GM21825 (cell line): Measurements from ENCODE around the gene OPCML.

ENCODE experiments used
- ATAC-seq: cut with Tn5 transposase; IDR thresholded peaks from one replicate; pipeline ENCODE4 v1.9.1; 2021; ENCODE audit warnings: mild to moderate bottlenecking, moderate library complexity; ENCODE audit not compliant: unreplicated experiment

OPCML gene

GRCh38 chr11:132779497-132779896 lies 752.8 kb downstream of the OPCML start:
- no peak for ATAC-seq

DNA sequence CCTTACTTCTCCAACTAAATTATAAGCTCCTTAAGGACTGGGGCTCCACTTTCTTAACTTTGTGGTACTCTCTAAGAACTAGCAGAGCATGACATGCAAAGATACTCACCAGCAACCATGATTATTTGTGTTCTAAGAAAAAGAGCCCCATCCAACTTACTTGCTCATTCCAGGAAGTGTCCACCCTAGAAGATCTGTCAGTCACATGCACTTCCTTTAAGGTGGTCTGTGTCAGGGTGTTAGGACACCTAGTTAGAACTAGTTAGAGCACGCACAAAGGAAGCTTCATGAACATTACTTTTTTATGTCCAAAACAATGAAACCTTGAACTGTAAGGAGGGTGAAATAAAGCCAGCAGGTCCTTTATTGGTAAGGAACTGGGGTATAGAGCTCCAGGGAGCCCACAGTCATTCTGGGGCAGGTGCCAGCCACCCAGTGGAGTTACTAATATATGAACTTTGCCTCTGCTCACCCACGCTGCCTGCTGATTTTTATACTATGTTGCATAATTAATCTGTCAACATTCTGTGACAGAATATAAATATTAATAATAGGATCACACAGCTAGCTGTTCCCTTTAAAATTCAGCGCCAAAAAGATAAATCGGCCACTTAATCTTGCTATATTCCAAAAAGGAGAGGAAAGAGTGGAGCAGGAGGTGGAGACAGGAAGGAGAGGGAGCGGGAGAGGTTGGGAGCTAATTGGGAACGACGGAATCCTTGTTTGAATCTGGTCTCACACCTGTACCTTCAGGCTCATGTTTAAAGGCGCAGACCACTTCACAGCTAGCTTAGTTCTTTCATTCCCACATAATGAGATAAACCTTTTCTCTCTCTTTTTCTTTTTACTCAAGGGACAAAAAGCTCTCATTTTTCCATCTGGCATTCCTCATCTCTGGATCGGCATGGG lies 755.0 kb downstream of the OPCML start:
- no peak for ATAC-seq

- no peak for ATAC-seq
Measured at GRCh38 chr11:132773751-132774150, 758.5 kb downstream of the OPCML start.

DNA sequence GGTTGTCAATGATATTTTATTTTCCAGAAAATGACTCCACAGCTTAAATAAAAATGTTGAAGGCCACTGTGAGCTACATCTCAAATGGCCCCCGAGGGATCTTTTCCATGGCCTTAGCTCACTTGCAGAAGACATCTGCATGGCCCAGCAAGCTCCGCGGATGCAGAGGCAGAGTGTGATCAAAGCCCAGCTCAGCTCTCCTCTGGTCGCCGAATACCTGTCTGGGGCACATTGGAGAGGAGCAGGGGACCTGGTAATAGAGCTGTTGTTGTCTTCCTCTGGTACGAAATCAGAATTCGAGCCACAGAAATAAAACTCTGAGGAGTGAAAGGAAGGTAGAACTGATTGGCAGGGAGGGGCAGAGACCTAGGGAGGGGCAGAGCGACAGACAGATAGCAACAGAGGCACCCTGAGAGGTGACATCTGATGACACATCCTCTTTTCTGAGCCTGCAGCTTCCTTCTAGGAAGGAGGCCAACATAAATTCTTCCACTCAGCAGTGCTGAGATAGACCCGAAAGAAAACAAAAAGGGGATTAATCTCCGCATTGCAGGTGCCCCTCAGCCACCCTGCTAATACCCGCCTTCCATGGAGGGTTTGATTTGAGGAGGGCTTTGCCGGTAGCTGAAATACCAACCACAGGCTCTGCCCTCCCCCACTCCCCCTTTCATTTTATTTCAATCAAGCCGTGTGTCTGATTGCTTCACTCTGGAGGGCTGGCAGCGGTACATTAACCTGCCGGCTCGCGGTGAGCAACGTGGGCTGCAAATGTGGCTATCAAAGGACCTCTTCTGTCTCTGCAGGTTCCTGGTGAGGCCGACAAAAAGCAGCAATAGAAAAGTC lies 759.4 kb downstream of the OPCML start:
- ATAC-seq = no peak

GRCh38 chr11:132771746-132772145 lies 760.6 kb downstream of the OPCML start:
- ATAC-seq = no peak

DNA sequence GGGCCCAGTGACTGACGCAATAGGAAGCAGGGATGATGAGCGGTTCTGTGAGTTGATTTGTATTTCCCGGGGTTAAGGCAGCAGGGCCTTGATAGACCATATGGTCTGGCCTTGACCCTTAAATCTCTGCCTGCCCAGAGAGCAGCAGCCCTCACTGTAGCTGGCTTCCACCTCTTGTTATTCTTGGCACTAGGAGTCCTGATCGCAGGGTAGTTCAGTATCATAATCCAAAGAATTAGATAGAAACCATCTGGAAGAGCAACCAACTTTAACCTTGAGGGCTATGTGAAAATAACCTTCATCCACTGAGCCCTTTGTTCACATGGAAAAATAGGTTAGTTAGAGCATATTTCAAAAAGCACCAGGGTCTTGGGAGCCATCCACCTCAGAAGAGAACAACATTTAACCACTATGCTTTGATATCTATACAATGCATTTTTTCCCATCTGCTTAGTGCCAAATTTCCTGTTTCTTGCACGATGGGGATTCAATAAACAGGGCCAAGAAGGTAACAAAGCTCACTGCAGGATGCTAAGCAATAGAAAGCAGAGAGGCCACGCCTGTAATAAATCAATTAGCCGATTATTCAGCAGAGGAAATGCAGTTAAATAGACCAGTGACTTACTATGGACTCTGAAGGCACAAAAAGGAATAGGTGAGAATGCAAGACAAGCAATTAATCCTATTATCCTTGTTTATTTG lies 761.3 kb downstream of the OPCML start:
- no peak for ATAC-seq

DNA sequence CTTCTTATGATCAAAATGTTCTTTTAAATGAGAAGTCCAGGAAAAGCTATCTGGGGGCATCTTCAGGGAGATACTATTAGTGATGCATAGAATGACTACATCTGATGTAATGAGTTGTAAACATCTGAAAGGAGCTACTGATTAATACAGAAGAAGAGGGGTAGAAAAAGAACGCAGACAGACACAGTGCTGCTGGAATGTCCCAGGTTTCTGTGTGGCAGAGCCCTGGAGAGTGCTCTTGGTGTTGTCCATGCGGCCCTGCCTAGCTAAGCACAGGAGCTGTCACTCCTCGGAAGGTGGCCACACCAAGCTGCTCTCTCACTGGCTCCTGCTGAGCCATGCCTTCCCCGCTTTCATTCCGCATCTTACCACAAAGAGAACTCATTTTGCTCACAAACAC lies 768.8 kb downstream of the OPCML start:
- ATAC-seq = no peak

- no peak for ATAC-seq
Measured at GRCh38 chr11:132755934-132756333, 776.4 kb downstream of the OPCML start.

GRCh38 chr11:132751516-132752250 lies 780.6 kb downstream of the OPCML start:
- no peak for ATAC-seq

DNA sequence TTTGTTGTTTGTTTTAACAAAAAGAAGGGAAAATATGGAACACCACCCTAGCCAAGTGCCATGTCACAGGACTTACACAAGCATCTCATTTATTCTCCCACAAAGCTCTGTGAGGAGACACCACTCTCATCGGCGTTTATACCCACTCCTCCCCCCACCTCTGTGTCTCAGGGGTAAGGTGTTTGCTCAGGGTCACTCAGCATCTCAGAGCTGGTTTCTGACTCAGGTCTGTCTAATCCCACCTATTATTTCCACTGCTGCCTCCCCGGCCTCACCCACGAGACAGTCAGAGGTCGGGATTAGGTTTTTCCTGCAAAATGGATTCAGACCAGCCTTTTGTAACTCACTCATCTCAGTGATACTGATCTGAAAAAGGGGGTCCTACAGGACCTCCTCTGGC lies 786.0 kb downstream of the OPCML start:
- ATAC-seq = no peak

DNA sequence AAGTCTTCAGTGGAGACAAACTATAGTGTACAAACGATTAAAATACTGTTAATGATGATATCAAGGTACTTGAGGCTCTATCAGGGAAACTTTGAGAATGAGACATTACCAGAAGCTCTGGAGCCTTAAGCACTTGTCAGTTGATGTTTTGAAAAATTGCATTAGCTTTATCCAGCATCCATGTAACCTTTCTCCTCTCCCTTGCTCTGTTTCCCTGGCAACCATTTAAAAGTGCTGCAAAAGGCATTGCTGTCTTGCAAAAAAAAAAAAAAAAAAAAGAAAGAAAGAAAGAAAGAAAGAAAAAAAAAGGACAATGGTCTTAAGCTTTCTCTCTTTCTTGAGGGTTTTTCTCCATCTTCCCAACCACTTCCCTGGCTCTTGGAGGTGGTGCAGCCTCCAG lies 787.0 kb downstream of the OPCML start:
- ATAC-seq = no peak

- ATAC-seq = no peak
Measured at GRCh38 chr11:132744771-132745170, 787.5 kb downstream of the OPCML start.

DNA sequence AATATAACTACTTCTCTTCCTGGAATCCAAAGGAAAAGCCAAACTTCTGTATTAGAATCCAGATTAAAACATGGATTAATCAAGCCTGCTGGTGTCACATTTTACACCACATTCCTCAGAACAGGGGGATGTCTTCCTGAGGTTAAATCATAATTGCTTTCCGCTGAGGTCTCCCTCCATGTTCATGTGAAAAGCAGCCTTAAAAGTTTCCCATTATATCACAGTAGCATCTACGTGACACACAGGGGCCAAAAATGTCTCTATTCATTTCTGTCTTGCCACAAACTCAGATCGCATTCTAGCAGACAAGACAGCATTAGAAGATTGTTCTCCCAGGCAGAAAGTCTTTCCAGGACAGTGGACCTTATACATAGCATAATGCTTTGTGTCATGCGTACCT lies 788.7 kb downstream of the OPCML start:
- no peak for ATAC-seq

GRCh38 chr11:132742929-132743328 lies 789.4 kb downstream of the OPCML start:
- ATAC-seq = no peak

- ATAC-seq = no peak
Measured at GRCh38 chr11:132734217-132734616, 798.1 kb downstream of the OPCML start.

- no peak for ATAC-seq
Measured at GRCh38 chr11:132728026-132728425, 804.3 kb downstream of the OPCML start.

DNA sequence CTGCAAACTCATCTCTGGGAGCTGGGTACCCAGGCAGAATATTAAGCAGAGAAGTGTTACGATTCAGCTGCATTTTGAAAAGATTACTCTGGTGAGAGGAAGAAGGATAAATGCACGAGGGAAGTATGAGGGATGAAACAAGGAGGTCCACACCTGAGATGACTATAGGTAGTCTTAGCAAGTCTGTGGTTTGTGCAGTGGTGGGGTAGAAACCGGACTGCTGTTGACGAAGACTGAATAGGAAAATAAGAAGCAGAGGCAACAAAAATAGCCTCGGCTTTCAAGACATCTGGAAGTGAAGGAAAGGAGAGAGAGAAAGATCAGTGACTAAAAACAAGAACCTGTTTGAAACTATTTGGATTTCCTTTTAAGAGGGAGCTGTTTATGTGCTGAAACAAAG lies 810.8 kb downstream of the OPCML start:
- no peak for ATAC-seq

- ATAC-seq = no peak
Measured at GRCh38 chr11:132719684-132720083, 812.6 kb downstream of the OPCML start.

GRCh38 chr11:132718711-132719671 lies 813.3 kb downstream of the OPCML start:
- ATAC-seq = peak; percentile 59
